Hematopoietic multipotent progenitor cell treated with erythropoietin and hydrocortisone succinate and interleukin-3 and kit ligand, for 15 days (in vitro differentiated cells): ENCODE measurements around the gene PIBF1.

ENCODE experiments used
- DNase-seq: peaks from one replicate; pipeline ENCODE4 v3.0.0-alpha.2; 2015; ENCODE audit warnings: low spot score

The PIBF1 gene

GRCh38 chr13:73061473-73061872 lies 279.5 kb downstream of the PIBF1 start:
- no peak for DNase-seq

DNA sequence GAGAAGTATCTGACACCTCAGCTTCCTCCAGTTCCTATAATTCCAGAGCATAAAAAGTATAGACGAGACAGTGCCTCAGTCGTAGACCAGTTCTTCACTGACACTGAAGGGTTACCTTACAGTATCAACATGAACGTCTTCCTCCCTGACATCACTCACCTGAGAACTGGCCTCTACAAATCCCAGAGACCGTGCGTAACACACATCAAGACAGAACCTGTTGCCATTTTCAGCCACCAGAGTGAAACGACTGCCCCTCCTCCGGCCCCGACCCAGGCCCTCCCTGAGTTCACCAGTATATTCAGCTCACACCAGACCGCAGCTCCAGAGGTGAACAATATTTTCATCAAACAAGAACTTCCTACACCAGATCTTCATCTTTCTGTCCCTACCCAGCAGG lies 279.9 kb downstream of the PIBF1 start:
- no peak for DNase-seq

- DNase-seq = no peak
Measured at GRCh38 chr13:73062468-73062867, 280.5 kb downstream of the PIBF1 start.

DNA sequence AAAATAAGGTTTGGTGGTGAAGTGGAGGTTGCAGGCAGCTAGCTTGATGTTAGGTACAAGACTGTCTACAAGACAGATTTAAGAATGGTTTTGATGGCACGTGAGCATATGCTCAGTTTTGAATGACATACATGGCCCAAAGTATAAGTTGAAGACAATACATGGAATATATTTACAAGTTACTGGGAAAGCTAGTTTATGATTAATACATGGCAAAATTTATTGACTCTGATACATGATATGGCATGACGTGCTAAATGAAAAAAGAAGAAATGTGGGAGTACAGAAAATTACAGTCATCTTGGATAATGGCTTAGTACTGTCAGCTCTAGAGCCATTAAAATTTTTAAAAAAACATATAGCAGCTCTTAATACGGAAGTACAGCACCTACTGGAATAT lies 281.2 kb downstream of the PIBF1 start:
- no peak for DNase-seq

GRCh38 chr13:73065036-73065435 lies 283.1 kb downstream of the PIBF1 start:
- DNase-seq = no peak

- DNase-seq = no peak
Measured at GRCh38 chr13:73065665-73066340, 283.9 kb downstream of the PIBF1 start.
